OCI-LY7 (cell line): ENCODE results near the gene PROSER1. TPM values are rescaled to one million over a fixed set of nuclear protein-coding genes. Genes with fewer than 3 reads are reported as not detected.

Experiments
- BruUV-seq: library from RNA; stranded (reverse); fragments of 400-500 nt; replicated peaks from 2 replicates; lab custom pipeline; 2021; lab: Mats Ljungman, UMichigan
- CTCF ChIA-PET: fragments of 300-600 bp; sonication (Branson Sonifier 250); formaldehyde crosslinking; loops from one replicate; lab custom pipeline; 2022; ENCODE audit warnings: antibody characterized with exemption; ENCODE audit not compliant: unreplicated experiment; lab: Charles Lee
- POLR2A ChIA-PET: fragments of 300-600 bp; sonication (Branson Sonifier 250); formaldehyde crosslinking; loops from one replicate; lab custom pipeline; 2022; ENCODE audit warnings: antibody characterized with exemption; lab: Charles Lee
- DNase-seq: peaks from one replicate; pipeline ENCODE4 v3.0.0-alpha.2; 2015; ENCODE audit warnings: low spot score
- H2AFZ ChIP-seq: fragments of 200-600 bp; sonication (generic), shearing (Covaris generic); 2 replicates; pipeline ENCODE4 v1.6.1; 2014; ENCODE audit warnings: mild to moderate bottlenecking, antibody characterized with exemption, low read length, moderate library complexity
- H3K27ac ChIP-seq: fragments of 200-600 bp; sonication (generic); 2 replicates; pipeline ENCODE4 v1.5.1; 2014; ENCODE audit warnings: mixed run types, low read depth, mild to moderate bottlenecking, moderate library complexity, low read length, inconsistent platforms; ENCODE audit not compliant: poor library complexity, severe bottlenecking
- H3K36me3 ChIP-seq: fragments of 200-600 bp; sonication (generic); 2 replicates; pipeline ENCODE4 v1.6.1; 2014; ENCODE audit warnings: mild to moderate bottlenecking, antibody characterized with exemption, low read length, moderate library complexity, mixed read lengths; ENCODE audit not compliant: insufficient read depth
- H3K4me1 ChIP-seq: fragments of 200-600 bp; sonication (generic); 2 replicates; pipeline ENCODE4 v1.5.1; 2014; ENCODE audit warnings: mild to moderate bottlenecking, low read length; ENCODE audit not compliant: insufficient read depth, poor library complexity, severe bottlenecking
- H3K4me2 ChIP-seq: fragments of 200-600 bp; sonication (generic); 2 replicates; pipeline ENCODE4 v1.6.1; 2014; ENCODE audit warnings: mild to moderate bottlenecking, low read length
- H3K4me3 ChIP-seq: fragments of 200-600 bp; sonication (generic); 2 replicates; pipeline ENCODE4 v1.5.1; 2014; ENCODE audit warnings: mild to moderate bottlenecking, low read depth, low read length; ENCODE audit not compliant: poor library complexity, severe bottlenecking
- H3K79me2 ChIP-seq: fragments of 200-600 bp; sonication (generic); 2 replicates; pipeline ENCODE4 v1.6.1; 2016; ENCODE audit warnings: low read depth, mild to moderate bottlenecking, low read length, moderate library complexity, mixed read lengths; ENCODE audit not compliant: insufficient read depth
- H3K9me2 ChIP-seq: fragments of 200-600 bp; sonication (generic); 2 replicates; pipeline ENCODE4 v1.6.1; 2016; ENCODE audit warnings: mild to moderate bottlenecking, low read length, mixed read lengths; ENCODE audit not compliant: insufficient read depth
- H3K9me3 ChIP-seq: fragments of 200-600 bp; sonication (generic); 2 replicates; pipeline ENCODE4 v1.6.1; 2014; ENCODE audit warnings: mild to moderate bottlenecking, mixed run types, low read length, mixed read lengths
- H4K20me1 ChIP-seq: fragments of 200-600 bp; sonication (generic); 2 replicates; pipeline ENCODE4 v1.6.1; 2014; ENCODE audit warnings: mild to moderate bottlenecking, antibody characterized with exemption, low read length, moderate library complexity, mixed read lengths; ENCODE audit not compliant: insufficient read depth
- CTCF ChIP-seq: fragments of 200-600 bp; sonication (generic); conservative IDR thresholded peaks from 2 replicates; pipeline ENCODE4 v1.5.1; 2014; ENCODE audit warnings: mild to moderate bottlenecking, antibody characterized with exemption, low read length, moderate library complexity, mixed read lengths
- EZH2phosphoT487 ChIP-seq: fragments of 200-600 bp; sonication (generic); IDR thresholded peaks from 2 replicates; pipeline ENCODE4 v1.6.1; 2018; ENCODE audit warnings: low read depth, borderline replicate concordance, mild to moderate bottlenecking, mixed run types, antibody characterized with exemption, low read length, moderate library complexity, mixed read lengths
- intact Hi-C: fragments of 100-400 bp; cut with micrococcal nuclease; formaldehyde crosslinking; loops from one replicate; pipeline ENCODE4 v1.10.0; 2022; ENCODE audit not compliant: unreplicated experiment
- total RNA-seq, 2 experiments: library from RNA; depleted of rRNA in 1 of 2; stranded (reverse); fragments of >200 nt in 1 of 2; shearing (Covaris generic) in 1 of 2; gene quantifications; 2 replicates each; pipeline ENCODE4 v1.2.3, GENCODE V29; 2014 to 2022

PROSER1 gene
- total RNA-seq, 2 experiments from 2014 or later = 43.3 to 85.8 TPM

GRCh38 chr13:38980750-38981078 lies 57.2 kb downstream of the PROSER1 start:
- CTCF ChIA-PET = no interaction called here
- Histone ChIP-seq H3K36me3 (no peaks in the 10 kb centered on the region), H3K4me3 (no peak overlapping the region), H3K4me1 (no peaks in the 10 kb centered on the region), H3K9me3 (no peaks in the 10 kb centered on the region), H3K4me2 (no peak overlapping the region), H4K20me1 (no peaks in the 10 kb centered on the region), H3K79me2 (no peaks in the 10 kb centered on the region), H3K27ac (no peak overlapping the region), H2AFZ (no peak overlapping the region), H3K9me2 (no peaks in the 10 kb centered on the region)
- POLR2A ChIA-PET = no interaction called here
- TF ChIP-seq CTCF (no peak), EZH2phosphoT487 (no peak)
- BruUV-seq = no TSS peak
- DNase-seq = no peak
- intact Hi-C loops = no loop called here

- H3K36me3 ChIP-seq = no peaks in the 10 kb centered on the region
- no peak for DNase-seq
- no peak overlapping the region for H2AFZ ChIP-seq
- no peaks in the 10 kb centered on the region for H3K79me2 ChIP-seq
- TF ChIP-seq EZH2phosphoT487 (no peak), CTCF (no peak)
- H3K9me3 ChIP-seq = no peaks in the 10 kb centered on the region
- no peaks in the 10 kb centered on the region for H3K9me2 ChIP-seq
- ChIA-PET POLR2A (no interaction called here), CTCF (no interaction called here)
- H3K27ac ChIP-seq = no peak overlapping the region
- no peak overlapping the region for H3K4me3 ChIP-seq
- intact Hi-C loops = loop anchor here (10.0 kb wide), 1 partner anchor 365 kb away; no protein-coding TSS in a partner anchor
- no peaks in the 10 kb centered on the region for H4K20me1 ChIP-seq
- H3K4me1 ChIP-seq = no peaks in the 10 kb centered on the region
- no TSS peak for BruUV-seq
- H3K4me2 ChIP-seq = no peak overlapping the region
These were observed 57.8 kb downstream of the PROSER1 start for GRCh38 chr13:38979891-38980749.
